PC-9 (cell line): Measurements from ENCODE around the gene EPB41.

Experiments used
- CTCF ChIP-seq: fragments of 200-600 bp; sonication (generic); conservative IDR thresholded peaks from 2 replicates; pipeline ENCODE4 v1.6.1; 2017; ENCODE audit warnings: mixed run types, antibody characterized with exemption, mild to moderate bottlenecking, moderate library complexity
- EZH2 ChIP-seq: fragments of 200-600 bp; sonication (generic); IDR thresholded peaks from 2 replicates; pipeline ENCODE4 v1.8.0; 2017; ENCODE audit warnings: antibody characterized with exemption, low read depth

GRCh38 chr1:28878796-28879195, 35.6 kb upstream of the EPB41 start:
- no peak for TF ChIP-seq CTCF
- TF ChIP-seq EZH2 = no peak
